ENCODE results near the gene SEC24C. TPM values are rescaled to one million over a fixed set of nuclear protein-coding genes. Genes with fewer than 3 reads are reported as not detected.

The SEC24C gene
- total RNA-seq, 1 donor from 2014 or later: 99.0 TPM

- Mint-ChIP-seq H3K4me1 (ENCODE audit: low read depth, unreplicated experiment) (peaks cover 19% of the 10 kb centered on the region), H3K36me3 (ENCODE audit: low read depth, unreplicated experiment) (peaks cover 41% of the 10 kb centered on the region), H3K9me3 (ENCODE audit: unreplicated experiment) (no peaks in the 10 kb centered on the region), H3K27me3 (ENCODE audit: low read depth, unreplicated experiment) (no peaks in the 10 kb centered on the region), H3K27ac (ENCODE audit: unreplicated experiment) (no peak overlapping the region), H3K4me3 (ENCODE audit: unreplicated experiment) (peak overlapping the region; percentile 66)
- Histone ChIP-seq H3K4me1 (ENCODE audit: insufficient read depth, low read length) (peaks cover 6% of the 10 kb centered on the region), H3K4me2 (ENCODE audit: low read length) (no peak overlapping the region), H2AFZ (ENCODE audit: low read depth, low read length) (no peak overlapping the region), H3K27me3 (ENCODE audit: insufficient read depth, low read length) (no peaks in the 10 kb centered on the region), H3K79me2 (ENCODE audit: insufficient read depth, low read length) (peaks cover 17% of the 10 kb centered on the region), H3K9me3 (ENCODE audit: insufficient read depth, low read depth, low read length) (no peaks in the 10 kb centered on the region), H4K20me1 (ENCODE audit: insufficient read depth, low read length) (peaks cover 51% of the 10 kb centered on the region), H3K9ac (ENCODE audit: low read length) (no peak overlapping the region), H3K27ac (ENCODE audit: low read depth, low read length) (no peak overlapping the region), H3K4me3 (ENCODE audit: insufficient read depth, low read depth, low read length) (no peak overlapping the region), H3K36me3 (ENCODE audit: insufficient read depth, low read length) (peaks cover 32% of the 10 kb centered on the region)
- DNase-seq (ENCODE audit: low read depth): no peak
- TF ChIP-seq EZH2 (IDR thresholded peaks at IDR 0.05; ENCODE audit: insufficient read depth, low read length): no peak
- TF ChIP-seq CTCF (IDR thresholded peaks at IDR 0.05; ENCODE audit: insufficient read depth, low read depth, low read length): no peak
- FAIRE-seq: no peak
Observed at GRCh38 chr10:73806176-73806950, 62.2 kb downstream of the SEC24C start.

GRCh38 chr10:73807471-73807870, 63.3 kb downstream of the SEC24C start:
- no peak for TF ChIP-seq EZH2 (IDR thresholded peaks at IDR 0.05; ENCODE audit: insufficient read depth, low read length)
- TF ChIP-seq CTCF (IDR thresholded peaks at IDR 0.05; ENCODE audit: insufficient read depth, low read depth, low read length): no peak
- no peak overlapping the region for H2AFZ ChIP-seq (ENCODE audit: low read depth, low read length)
- no peak overlapping the region for H3K27ac Mint-ChIP-seq (ENCODE audit: unreplicated experiment)
- no peaks in the 10 kb centered on the region for H3K9me3 Mint-ChIP-seq (ENCODE audit: unreplicated experiment)
- no peaks in the 10 kb centered on the region for H3K27me3 ChIP-seq (ENCODE audit: insufficient read depth, low read length)
- peaks cover 38% of the 10 kb centered on the region for H3K36me3 Mint-ChIP-seq (ENCODE audit: low read depth, unreplicated experiment)
- peaks cover 6% of the 10 kb centered on the region for H3K4me1 ChIP-seq (ENCODE audit: insufficient read depth, low read length)
- no peak overlapping the region for H3K4me3 ChIP-seq (ENCODE audit: insufficient read depth, low read depth, low read length)
- H3K9me3 ChIP-seq (ENCODE audit: insufficient read depth, low read depth, low read length): no peaks in the 10 kb centered on the region
- H3K4me1 Mint-ChIP-seq (ENCODE audit: low read depth, unreplicated experiment): peaks cover 19% of the 10 kb centered on the region
- no peak overlapping the region for H3K27ac ChIP-seq (ENCODE audit: low read depth, low read length)
- DNase-seq (ENCODE audit: low read depth) (no peak), FAIRE-seq (no peak)
- peaks cover 17% of the 10 kb centered on the region for H3K79me2 ChIP-seq (ENCODE audit: insufficient read depth, low read length)
- no peak overlapping the region for H3K4me2 ChIP-seq (ENCODE audit: low read length)
- H3K27me3 Mint-ChIP-seq (ENCODE audit: low read depth, unreplicated experiment): no peaks in the 10 kb centered on the region
- H3K9ac ChIP-seq (ENCODE audit: low read length): no peak overlapping the region
- no peak overlapping the region for H3K4me3 Mint-ChIP-seq (ENCODE audit: unreplicated experiment)
- H3K36me3 ChIP-seq (ENCODE audit: insufficient read depth, low read length): peaks cover 25% of the 10 kb centered on the region
- peaks cover 45% of the 10 kb centered on the region for H4K20me1 ChIP-seq (ENCODE audit: insufficient read depth, low read length)

All from astrocyte (in vitro differentiated cells and primary cell).